A549 (cell line): Measurements from ENCODE around the gene CNIH2.

ENCODE experiments used
- EP300 ChIP-seq, 2 experiments: fragments of >200 bp; sonication (Bioruptor Twin); formaldehyde crosslinking; IDR thresholded peaks; 2 replicates in 1 of 2; 3 replicates in 1 of 2; pipeline ENCODE4 v1.6.1; 2016 to 2017
- TF ChIP-seq, protein P1 (sequence below): fragments of >200 bp; sonication (Bioruptor Twin); formaldehyde crosslinking; IDR thresholded peaks from 3 replicates; pipeline ENCODE4 v1.5.1; 2016

- TF ChIP-seq EP300 (IDR thresholded peaks at IDR 0.05) = no peak
- TF ChIP-seq, protein P1, sequence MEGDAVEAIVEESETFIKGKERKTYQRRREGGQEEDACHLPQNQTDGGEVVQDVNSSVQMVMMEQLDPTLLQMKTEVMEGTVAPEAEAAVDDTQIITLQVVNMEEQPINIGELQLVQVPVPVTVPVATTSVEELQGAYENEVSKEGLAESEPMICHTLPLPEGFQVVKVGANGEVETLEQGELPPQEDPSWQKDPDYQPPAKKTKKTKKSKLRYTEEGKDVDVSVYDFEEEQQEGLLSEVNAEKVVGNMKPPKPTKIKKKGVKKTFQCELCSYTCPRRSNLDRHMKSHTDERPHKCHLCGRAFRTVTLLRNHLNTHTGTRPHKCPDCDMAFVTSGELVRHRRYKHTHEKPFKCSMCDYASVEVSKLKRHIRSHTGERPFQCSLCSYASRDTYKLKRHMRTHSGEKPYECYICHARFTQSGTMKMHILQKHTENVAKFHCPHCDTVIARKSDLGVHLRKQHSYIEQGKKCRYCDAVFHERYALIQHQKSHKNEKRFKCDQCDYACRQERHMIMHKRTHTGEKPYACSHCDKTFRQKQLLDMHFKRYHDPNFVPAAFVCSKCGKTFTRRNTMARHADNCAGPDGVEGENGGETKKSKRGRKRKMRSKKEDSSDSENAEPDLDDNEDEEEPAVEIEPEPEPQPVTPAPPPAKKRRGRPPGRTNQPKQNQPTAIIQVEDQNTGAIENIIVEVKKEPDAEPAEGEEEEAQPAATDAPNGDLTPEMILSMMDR = no peak
Measured at GRCh38 chr11:66251809-66252208, 26.2 kb upstream of the CNIH2 start.
